CD4-positive, alpha-beta T cell (primary cell): ENCODE results near the gene OLA1. TPM values are rescaled to one million over a fixed set of nuclear protein-coding genes. Genes with fewer than 3 reads are reported as not detected.

ENCODE experiments used
- ATAC-seq: fragments of 200-7000 bp; cut with Tn5 transposase; one replicate; pipeline ENCODE4 v1.10.0; 2022; ENCODE audit warnings: mild to moderate bottlenecking; ENCODE audit not compliant: poor library complexity
- CTCF ChIA-PET: fragments of 350-600 bp; sonication (Branson Sonifier 250); formaldehyde crosslinking; loops from one replicate; lab custom pipeline; 2021; ENCODE audit warnings: antibody characterized with exemption, inconsistent platforms; lab: Charles Lee
- POLR2A ChIA-PET: fragments of 350-600 bp; sonication (Branson Sonifier 250); formaldehyde crosslinking; loops from one replicate; lab custom pipeline; 2021; ENCODE audit warnings: antibody characterized with exemption, inconsistent platforms; lab: Charles Lee
- DNase-seq, 14 experiments: peaks; one replicate each; pipeline ENCODE4 v3.0.0-alpha.2; 2013 to 2020; ENCODE audit warnings: mixed read lengths in 2 of 14
- H3K27ac ChIP-seq, 2 donors: one replicate each; pipeline versions ENCODE4 v1.5.1 to v1.7.0; 2013; ENCODE audit warnings: low read length in 2 of 2, low read depth in 1 of 2, mild to moderate bottlenecking in 1 of 2
- H3K27me3 ChIP-seq, 2 experiments: 1 replicate in 1 of 2; 2 replicates in 1 of 2; pipeline versions ENCODE4 v1.6.1 to v1.7.0; 2013; ENCODE audit warnings: low read length in 2 of 2, control low read depth in 1 of 2, mild to moderate bottlenecking in 1 of 2, moderate library complexity in 1 of 2; ENCODE audit not compliant: insufficient read depth in 2 of 2, control insufficient read depth in 1 of 2
- H3K36me3 ChIP-seq: one replicate; pipeline ENCODE4 v1.6.1; 2013; ENCODE audit warnings: low read length, control low read depth; ENCODE audit not compliant: insufficient read depth
- H3K4me1 ChIP-seq: one replicate; pipeline ENCODE4 v1.6.1; 2013; ENCODE audit warnings: low read length, control low read depth; ENCODE audit not compliant: insufficient read depth
- H3K4me3 ChIP-seq: one replicate; pipeline ENCODE4 v1.5.1; 2013; ENCODE audit warnings: mild to moderate bottlenecking, low read length, moderate library complexity
- H3K9me3 ChIP-seq, 2 experiments: 1 replicate in 1 of 2; 2 replicates in 1 of 2; pipeline versions ENCODE4 v1.6.1 to v1.7.0; 2013; ENCODE audit warnings: low read length in 2 of 2, mild to moderate bottlenecking in 2 of 2, control low read depth in 1 of 2, moderate library complexity in 1 of 2; ENCODE audit not compliant: control insufficient read depth in 1 of 2, insufficient read depth in 1 of 2
- H3K27ac Mint-ChIP-seq: one replicate; pipeline ENCODE4 v1.8.0; 2020; ENCODE audit warnings: mixed read lengths
- H3K27me3 Mint-ChIP-seq: one replicate; pipeline ENCODE4 v1.8.0; 2021; ENCODE audit warnings: mixed read lengths
- H3K36me3 Mint-ChIP-seq: one replicate; pipeline ENCODE4 v1.8.0; 2021; ENCODE audit warnings: low read depth, mixed read lengths
- H3K4me1 Mint-ChIP-seq: one replicate; pipeline ENCODE4 v1.8.0; 2021; ENCODE audit warnings: low read depth, mixed read lengths
- H3K4me3 Mint-ChIP-seq: one replicate; pipeline ENCODE4 v1.8.0; 2020; ENCODE audit warnings: mild to moderate bottlenecking, mixed read lengths
- H3K9me3 Mint-ChIP-seq: one replicate; pipeline ENCODE4 v1.8.0; 2020; ENCODE audit warnings: mixed read lengths
- intact Hi-C, 2 experiments: fragments of 100-400 bp; cut with DNase I in 1 of 2; cut with micrococcal nuclease in 1 of 2; formaldehyde crosslinking; loops; one replicate each; pipeline versions ENCODE4 v1.15.1 to v1.9.0; 2023 to 2025; cut with DNase I, micrococcal nuclease
- total RNA-seq, 174 experiments: library from RNA in 2 of 174; stranded (reverse) in 2 of 174; gene quantifications; one replicate each; pipeline ENCODE4 v1.2.3 and lab custom pipeline; 2021 to 2026
- TF ChIP-seq, protein P1 (sequence below): fragments of 200-600 bp; IDR thresholded peaks from one replicate; pipeline ENCODE4 v1.8.0; 2022; ENCODE audit warnings: antibody characterized with exemption, mild to moderate bottlenecking

The OLA1 gene
- total RNA-seq, 2 experiments from 2014 or later: 38.1 to 40.5 TPM

DNA sequence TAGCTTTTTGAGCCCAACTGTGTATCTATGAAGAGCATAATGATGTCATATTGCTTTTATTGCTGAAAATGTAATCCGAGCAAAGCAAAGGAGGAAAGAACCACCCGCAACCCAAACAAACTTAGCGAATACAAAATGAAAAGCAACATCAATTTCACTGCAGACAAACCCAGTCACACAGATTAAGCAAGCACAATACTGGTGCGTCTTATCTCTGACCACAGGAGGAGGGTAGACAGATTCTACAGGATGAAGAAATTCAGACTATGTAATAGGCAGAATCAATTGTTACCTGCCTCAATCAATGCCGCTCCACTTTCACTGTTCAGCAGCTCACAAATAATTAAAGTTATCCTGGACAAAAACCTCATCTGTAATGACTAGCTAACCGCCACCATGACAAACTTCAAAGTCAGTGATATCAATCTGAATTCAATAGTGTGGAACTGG lies 167.6 kb downstream of the OLA1 start:
- no peaks in the 10 kb centered on the region for H3K9me3 Mint-ChIP-seq

DNA sequence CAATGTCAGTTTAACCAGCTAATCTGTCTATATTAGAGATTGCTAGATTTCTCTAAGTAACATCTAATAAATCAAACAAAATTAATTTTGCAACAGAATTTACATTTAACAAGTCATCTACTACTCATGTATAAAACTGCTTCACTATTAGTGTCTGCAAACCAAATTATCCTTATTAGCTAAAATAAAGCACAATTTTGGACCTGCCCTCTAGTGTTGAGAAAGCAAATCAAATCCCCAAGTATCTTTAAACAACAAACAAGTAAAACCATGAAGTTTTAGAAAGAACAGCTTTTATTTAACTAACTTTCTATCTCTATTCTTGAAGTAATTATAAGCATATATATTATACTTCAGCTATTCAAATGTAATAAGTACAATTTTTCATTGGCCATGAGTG lies 170.1 kb downstream of the OLA1 start:
- H3K27me3 ChIP-seq: no peaks in the 10 kb centered on the region
- intact Hi-C loops: loop anchor here in 1 of 2 experiments (2.0 to 5.0 kb wide), 2 partner anchors 675 to 1051 kb away; no protein-coding TSS in a partner anchor
- TF ChIP-seq, protein P1, sequence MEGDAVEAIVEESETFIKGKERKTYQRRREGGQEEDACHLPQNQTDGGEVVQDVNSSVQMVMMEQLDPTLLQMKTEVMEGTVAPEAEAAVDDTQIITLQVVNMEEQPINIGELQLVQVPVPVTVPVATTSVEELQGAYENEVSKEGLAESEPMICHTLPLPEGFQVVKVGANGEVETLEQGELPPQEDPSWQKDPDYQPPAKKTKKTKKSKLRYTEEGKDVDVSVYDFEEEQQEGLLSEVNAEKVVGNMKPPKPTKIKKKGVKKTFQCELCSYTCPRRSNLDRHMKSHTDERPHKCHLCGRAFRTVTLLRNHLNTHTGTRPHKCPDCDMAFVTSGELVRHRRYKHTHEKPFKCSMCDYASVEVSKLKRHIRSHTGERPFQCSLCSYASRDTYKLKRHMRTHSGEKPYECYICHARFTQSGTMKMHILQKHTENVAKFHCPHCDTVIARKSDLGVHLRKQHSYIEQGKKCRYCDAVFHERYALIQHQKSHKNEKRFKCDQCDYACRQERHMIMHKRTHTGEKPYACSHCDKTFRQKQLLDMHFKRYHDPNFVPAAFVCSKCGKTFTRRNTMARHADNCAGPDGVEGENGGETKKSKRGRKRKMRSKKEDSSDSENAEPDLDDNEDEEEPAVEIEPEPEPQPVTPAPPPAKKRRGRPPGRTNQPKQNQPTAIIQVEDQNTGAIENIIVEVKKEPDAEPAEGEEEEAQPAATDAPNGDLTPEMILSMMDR: peak; percentile 42
- H3K4me1 ChIP-seq: no peaks in the 10 kb centered on the region
- DNase-seq: peak in 1 of 14 experiments; percentile 15
- H3K36me3 Mint-ChIP-seq: peaks cover 24% of the 10 kb centered on the region
- no peaks in the 10 kb centered on the region for H3K4me1 Mint-ChIP-seq
- CTCF ChIA-PET: no interaction called here
- H3K36me3 ChIP-seq: no peaks in the 10 kb centered on the region
- H3K9me3 Mint-ChIP-seq: no peaks in the 10 kb centered on the region
- H3K27ac Mint-ChIP-seq: no peak overlapping the region
- no peaks in the 10 kb centered on the region for H3K27me3 Mint-ChIP-seq
- POLR2A ChIA-PET: no interaction called here
- no peak for ATAC-seq
- H3K4me3 ChIP-seq: no peak overlapping the region
- H3K4me3 Mint-ChIP-seq: no peak overlapping the region
- H3K27ac ChIP-seq: no peak overlapping the region
- no peaks in the 10 kb centered on the region for H3K9me3 ChIP-seq

More for the DNA sequence above, 167.6 kb downstream of the OLA1 start:
- TF ChIP-seq, protein P1: no peak
- ChIA-PET CTCF (no interaction called here), POLR2A (interaction anchor here (0.6 kb wide), 1 partner anchor 10 kb away, joined by 3 read pairs; no protein-coding TSS in a partner anchor)
- ATAC-seq (no peak), DNase-seq (no peak)
- Histone ChIP-seq H3K9me3 (no peaks in the 10 kb centered on the region), H3K36me3 (no peaks in the 10 kb centered on the region), H3K4me1 (no peaks in the 10 kb centered on the region), H3K27ac (no peak overlapping the region), H3K27me3 (no peaks in the 10 kb centered on the region), H3K4me3 (no peak overlapping the region)
- H3K27me3 Mint-ChIP-seq: no peaks in the 10 kb centered on the region
- intact Hi-C loops: no loop called here
- no peaks in the 10 kb centered on the region for H3K4me1 Mint-ChIP-seq
- H3K36me3 Mint-ChIP-seq: peaks cover 7% of the 10 kb centered on the region
- H3K4me3 Mint-ChIP-seq: no peak overlapping the region
- H3K27ac Mint-ChIP-seq: no peak overlapping the region

DNA sequence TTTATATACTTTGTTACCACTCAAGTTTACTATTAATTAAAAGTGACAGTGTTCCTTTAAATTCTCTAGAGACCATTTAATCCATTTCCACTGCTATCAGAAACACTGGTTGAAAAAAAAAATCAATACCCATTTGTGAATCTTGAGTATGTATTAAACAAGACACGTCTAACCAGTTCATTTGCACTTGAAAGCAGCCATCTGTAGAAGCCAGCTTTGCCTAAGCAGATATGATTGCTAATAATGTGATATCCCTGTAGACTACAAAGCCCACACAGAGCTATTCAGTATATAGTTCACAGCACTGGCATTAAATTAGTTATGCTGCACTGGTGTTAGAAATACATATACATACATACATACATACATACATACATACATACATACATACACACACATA lies 171.4 kb downstream of the OLA1 start:
- no peak for DNase-seq
- H3K27ac Mint-ChIP-seq: no peak overlapping the region
- H3K36me3 Mint-ChIP-seq: peaks cover 28% of the 10 kb centered on the region
- H3K36me3 ChIP-seq: no peaks in the 10 kb centered on the region
- intact Hi-C loops: loop anchor here in 1 of 2 experiments (5.0 kb wide), 1 partner anchor 1050 kb away; no protein-coding TSS in a partner anchor
- no peak overlapping the region for H3K27ac ChIP-seq
- no peak overlapping the region for H3K4me3 Mint-ChIP-seq
- no peaks in the 10 kb centered on the region for H3K4me1 ChIP-seq
- POLR2A ChIA-PET: no interaction called here
- H3K4me1 Mint-ChIP-seq: no peaks in the 10 kb centered on the region
- no peak overlapping the region for H3K4me3 ChIP-seq
- no peaks in the 10 kb centered on the region for H3K9me3 Mint-ChIP-seq
- H3K27me3 Mint-ChIP-seq: no peaks in the 10 kb centered on the region
- ATAC-seq: no peak
- no peaks in the 10 kb centered on the region for H3K27me3 ChIP-seq
- TF ChIP-seq, protein P1: no peak
- no peaks in the 10 kb centered on the region for H3K9me3 ChIP-seq
- CTCF ChIA-PET: interaction anchor here (1.3 kb wide), 1 partner anchor 13 kb away, joined by 3 read pairs; no protein-coding TSS in a partner anchor
